K562 (cell line): ENCODE results near the gene WDR20. TPM values are rescaled to one million over a fixed set of nuclear protein-coding genes. Genes with fewer than 3 reads are reported as not detected.

Experiments
- ATAC-seq: fragments of 200-7000 bp; cut with Tn5 transposase; 3 replicates; pipeline ENCODE4 v1.9.1; 2020; ENCODE audit warnings: moderate library complexity
- BruUV-seq: library from RNA; stranded (reverse); fragments of 400-500 nt; replicated peaks from 2 replicates; lab custom pipeline; 2021; lab: Mats Ljungman, UMichigan
- CTCF ChIA-PET: fragments of 300-600 bp; formaldehyde crosslinking; extraction: SDS; loops from one replicate; lab custom pipeline; 2021; ENCODE audit warnings: low intra/inter-chr PET ratio; lab: Yijun Ruan, JAX
- POLR2A ChIA-PET: fragments of 300-600, 350-650 bp; sonication (Branson Sonifier 250); formaldehyde crosslinking; extraction: SDS; loops from one replicate; lab custom pipeline; 2021; ENCODE audit warnings: antibody characterized with exemption, inconsistent platforms; lab: Yijun Ruan, JAX
- DNase-seq, 4 experiments: peaks; one replicate each; pipeline versions ENCODE4 v3.0.0 to v3.0.0-alpha.2; 2011 to 2018; ENCODE audit warnings: low spot score in 3 of 4, mixed read lengths in 3 of 4; ENCODE audit errors: extremely low read depth in 1 of 4
- FAIRE-seq: peaks from 2 replicates; lab custom pipeline; 2011; peaks lifted over from hg19 to GRCh38; lab: Jason Lieb, UNC
- H2AFZ ChIP-seq: 2 replicates; pipeline ENCODE4 v1.6.0; 2011; ENCODE audit warnings: low read depth, low read length, control low read depth, inconsistent platforms
- H3K27ac ChIP-seq: fragments of 200-600 bp; 3 replicates; pipeline ENCODE4 v1.8.0; 2011; ENCODE audit warnings: low read depth, mild to moderate bottlenecking, control low read depth, inconsistent platforms, low read length, moderate library complexity, mixed read lengths; ENCODE audit errors: extremely low read depth
- H3K27me3 ChIP-seq, 2 experiments: fragments of 300-600 bp in 1 of 2; 2 replicates in 1 of 2; 3 replicates in 1 of 2; pipeline versions ENCODE4 v1.6.0 to v1.8.0; 2011; ENCODE audit warnings: inconsistent platforms in 2 of 2, low read length in 2 of 2, mild to moderate bottlenecking in 1 of 2, mixed read lengths in 1 of 2, moderate library complexity in 1 of 2; ENCODE audit not compliant: control insufficient read depth in 2 of 2, insufficient read depth in 2 of 2
- H3K36me3 ChIP-seq: fragments of 300-600 bp; 3 replicates; pipeline ENCODE4 v1.8.0; 2011; ENCODE audit warnings: mild to moderate bottlenecking, low read length, inconsistent platforms; ENCODE audit not compliant: control insufficient read depth, insufficient read depth
- H3K4me1 ChIP-seq, 2 experiments: fragments of 200-600 bp in 1 of 2; replicated peaks in 1 of 2; 2 replicates in 1 of 2; 3 replicates in 1 of 2; pipeline versions ENCODE4 v1.5.1 to v1.8.0; 2011; ENCODE audit warnings: inconsistent platforms in 2 of 2, low read length in 2 of 2, mild to moderate bottlenecking in 1 of 2, mixed read lengths in 1 of 2, moderate library complexity in 1 of 2; ENCODE audit not compliant: control insufficient read depth in 2 of 2, insufficient read depth in 2 of 2
- H3K4me2 ChIP-seq: 2 replicates; pipeline ENCODE4 v1.6.1; 2011; ENCODE audit warnings: low read length, control low read depth, inconsistent platforms, mixed read lengths; ENCODE audit not compliant: insufficient read depth
- H3K4me3 ChIP-seq: fragments of 200-600 bp; sonication (generic), shearing (Covaris generic); 2 replicates; pipeline ENCODE4 v1.5.1; 2016; ENCODE audit warnings: control low read depth, inconsistent platforms
- H3K79me2 ChIP-seq: fragments of 200-600 bp; 3 replicates; pipeline ENCODE4 v1.8.0; 2011; ENCODE audit warnings: low read length, inconsistent platforms; ENCODE audit not compliant: control insufficient read depth, insufficient read depth
- H3K9ac ChIP-seq, 2 experiments: 2 replicates each; pipeline versions ENCODE4 v1.6.0 to v1.6.1; 2011; ENCODE audit warnings: low read depth in 2 of 2, low read length in 2 of 2, control low read depth in 1 of 2, inconsistent platforms in 1 of 2, mild to moderate bottlenecking in 1 of 2, mixed read lengths in 1 of 2; ENCODE audit not compliant: insufficient read depth in 1 of 2
- H3K9me1 ChIP-seq: one replicate; pipeline ENCODE4 v1.6.0; 2011; ENCODE audit warnings: inconsistent platforms, mild to moderate bottlenecking, low read length, moderate library complexity; ENCODE audit not compliant: control insufficient read depth, insufficient read depth
- H3K9me3 ChIP-seq: replicated peaks from 2 replicates; pipeline ENCODE4 v1.5.1; 2011; ENCODE audit warnings: low read depth, low read length, inconsistent platforms; ENCODE audit not compliant: control insufficient read depth, insufficient read depth
- H4K20me1 ChIP-seq: replicated peaks from 2 replicates; pipeline ENCODE4 v1.6.1; 2011; ENCODE audit warnings: low read length, inconsistent platforms, mixed read lengths; ENCODE audit not compliant: control insufficient read depth, insufficient read depth
- CAMTA2 ChIP-seq: fragments of 250-450 bp; sonication (Bioruptor Pico); conservative IDR thresholded peaks from 2 replicates; pipeline ENCODE4 v1.5.1; 2022
- CBFA2T2 ChIP-seq: fragments of 450-650 bp; conservative IDR thresholded peaks from 2 replicates; pipeline ENCODE4 v1.6.1; 2017; ENCODE audit warnings: mild to moderate bottlenecking
- CEBPG ChIP-seq, 3 experiments: fragments of 200-800 bp in 1 of 3; sonication (Bioruptor generic) in 1 of 3; sonication (generic) in 1 of 3; formaldehyde crosslinking in 1 of 3; IDR thresholded peaks in 2 of 3; conservative IDR thresholded peaks in 1 of 3; 2 replicates each; pipeline versions ENCODE4 v1.6.1 to v1.8.0; 2016 to 2022; ENCODE audit warnings: missing compliant biosample characterization in 2 of 3, missing genetic modification characterization in 2 of 3, mild to moderate bottlenecking in 1 of 3, missing genetic modification reagents in 1 of 3
- EHMT2 ChIP-seq: fragments of 450-650 bp; IDR thresholded peaks from 2 replicates; pipeline ENCODE4 v1.6.1; 2018; ENCODE audit warnings: antibody characterized with exemption
- FOXK2 ChIP-seq, 2 experiments: fragments of 450-650 bp; IDR thresholded peaks in 1 of 2; conservative IDR thresholded peaks in 1 of 2; 2 replicates each; pipeline ENCODE4 v1.6.1; 2016; ENCODE audit warnings: low read depth in 2 of 2, mild to moderate bottlenecking in 1 of 2
- NCOA1 ChIP-seq: fragments of 450-650 bp; IDR thresholded peaks from 2 replicates; pipeline ENCODE4 v1.6.1; 2016; ENCODE audit warnings: low read depth
- NCOA4 ChIP-seq: fragments of 450-650 bp; IDR thresholded peaks from 2 replicates; pipeline ENCODE4 v1.6.1; 2018; ENCODE audit warnings: mild to moderate bottlenecking; ENCODE audit not compliant: partially characterized antibody
- RB1 ChIP-seq: fragments of 450-650 bp; IDR thresholded peaks from 2 replicates; pipeline ENCODE4 v1.6.1; 2017; ENCODE audit warnings: low read depth, mild to moderate bottlenecking
- SREBF2 ChIP-seq: sonication (generic); formaldehyde crosslinking; IDR thresholded peaks from 2 replicates; pipeline ENCODE4 v1.4.0; 2020; ENCODE audit warnings: mild to moderate bottlenecking, missing genetic modification reagents
- ZNF174 ChIP-seq: fragments of 250-450 bp; sonication (Bioruptor Pico); IDR thresholded peaks from 2 replicates; pipeline ENCODE4 v1.4.0; 2020; ENCODE audit warnings: mild to moderate bottlenecking
- WGBS: fragments of 100-300 bp; shearing (Covaris generic); methylation state at CpG from one replicate; pipeline ENCODE4 v1.1.6; 2016; ENCODE audit warnings: low coverage, mixed read lengths; ENCODE audit not compliant: insufficient coverage; ENCODE audit errors: missing lambda C conversion rate; 5-methylcytosine and 5-hydroxymethylcytosine counted together
- in situ Hi-C: fragments of 300-500 bp; cut with MboI; formaldehyde crosslinking; loops from 4 replicates; pipeline ENCODE4 v1.15.0; 2018; ENCODE audit warnings: inconsistent platforms, mixed read lengths
- intact Hi-C: fragments of 100-400 bp; cut with micrococcal nuclease; formaldehyde crosslinking; loops from 2 replicates; pipeline ENCODE4 v1.14.2; 2022
- polyA plus RNA-seq, 8 experiments: library from polyadenylated mRNA; depleted of rRNA in 4 of 8; stranded (reverse) in 5 of 8; unstranded in 3 of 8; fragments of >200 nt; fragmentation: Nextera tagmentation in 2 of 8; fragmentation: Illumina TruSeq in 1 of 8; extraction: Ambion mirVana in 2 of 8; extraction: Trizol in 1 of 8; gene quantifications; 2 replicates each; pipeline versions ENCODE4 v1.2.1 to v1.2.3, GENCODE V29; 2011 to 2014; ENCODE audit warnings: inconsistent platforms in 1 of 8, missing spikeins in 1 of 8
- total RNA-seq, 7 experiments: library from RNA; depleted of rRNA in 6 of 7; stranded (reverse); fragments of >200 nt in 6 of 7; fragmentation: Illumina TruSeq in 2 of 7; extraction: Trizol in 2 of 7; gene quantifications; 2 replicates each; pipeline versions ENCODE4 v1.2.1 to v1.2.3, GENCODE V29; 2011 to 2021; ENCODE audit warnings: low replicate concordance in 1 of 7
- TF ChIP-seq, protein P1 (sequence below): sonication (generic); formaldehyde crosslinking; IDR thresholded peaks from 2 replicates; pipeline ENCODE4 v1.8.1; 2023; ENCODE audit warnings: mild to moderate bottlenecking, missing genetic modification reagents, moderate library complexity
- TF ChIP-seq, protein P2 (sequence below): fragments of 450-650 bp; IDR thresholded peaks from 2 replicates; pipeline ENCODE4 v1.7.0; 2016; ENCODE audit warnings: borderline replicate concordance
- TF ChIP-seq, protein P3 (sequence below): IDR thresholded peaks from 3 replicates; pipeline ENCODE4 v1.6.1; 2011; ENCODE audit warnings: borderline replicate concordance, mild to moderate bottlenecking; ENCODE audit not compliant: insufficient read length, insufficient read depth

Gene WDR20
- total and polyA plus RNA-seq, 9 of the 15 experiments (the other 6 are each of a cell fraction or from before 2014, with no cell fraction given) = 7.0 to 15.3 (median 11.8) TPM

DNA sequence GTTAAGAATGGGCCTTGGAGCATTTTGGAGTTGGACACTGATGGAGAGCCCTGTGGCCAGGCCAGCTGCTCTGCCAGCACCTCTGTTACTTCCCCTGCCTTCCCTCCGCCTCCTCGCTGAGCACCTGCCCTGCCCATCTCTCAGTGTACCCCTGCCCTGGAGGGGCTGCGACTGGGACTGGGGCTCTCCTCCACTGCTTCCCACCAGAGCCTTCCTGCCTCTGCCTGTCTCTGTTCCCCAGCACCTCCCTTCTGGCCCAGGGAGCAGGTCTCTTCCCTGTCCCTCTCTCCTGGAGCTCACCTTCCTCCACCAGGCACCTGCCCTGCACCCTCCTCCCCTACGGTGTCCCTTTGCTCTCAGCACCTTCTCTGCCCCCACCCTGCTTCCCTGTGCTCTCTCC lies 62.1 kb downstream of the WDR20 start (continued):
- TF ChIP-seq, protein P1, sequence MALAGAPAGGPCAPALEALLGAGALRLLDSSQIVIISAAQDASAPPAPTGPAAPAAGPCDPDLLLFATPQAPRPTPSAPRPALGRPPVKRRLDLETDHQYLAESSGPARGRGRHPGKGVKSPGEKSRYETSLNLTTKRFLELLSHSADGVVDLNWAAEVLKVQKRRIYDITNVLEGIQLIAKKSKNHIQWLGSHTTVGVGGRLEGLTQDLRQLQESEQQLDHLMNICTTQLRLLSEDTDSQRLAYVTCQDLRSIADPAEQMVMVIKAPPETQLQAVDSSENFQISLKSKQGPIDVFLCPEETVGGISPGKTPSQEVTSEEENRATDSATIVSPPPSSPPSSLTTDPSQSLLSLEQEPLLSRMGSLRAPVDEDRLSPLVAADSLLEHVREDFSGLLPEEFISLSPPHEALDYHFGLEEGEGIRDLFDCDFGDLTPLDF (CRISPR knock-in tag) = no peak
- TF ChIP-seq, all 486 proteins: peak for 0

DNA sequence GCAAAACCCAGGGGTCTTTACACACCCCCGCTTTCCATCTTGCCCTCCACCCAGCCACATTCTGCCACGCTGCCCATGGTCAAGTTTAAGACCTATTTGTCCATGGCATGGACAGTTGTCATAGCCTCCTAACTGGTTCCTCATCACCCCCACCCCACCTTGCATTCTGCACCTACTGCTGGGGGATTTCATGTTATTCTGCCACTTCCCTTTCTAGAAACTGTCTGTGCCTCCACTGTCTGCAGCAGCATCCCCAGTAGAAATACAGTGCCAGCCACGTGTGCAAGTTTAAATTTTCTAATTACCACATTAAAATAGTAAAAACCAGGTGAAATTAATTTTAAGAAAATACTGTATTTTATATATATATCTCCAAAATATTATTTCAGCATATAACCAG lies 63.2 kb downstream of the WDR20 start:
- H3K36me3 ChIP-seq = peaks cover 27% of the 10 kb centered on the region; the same call in 2 of the 3 replicates
- peaks cover 4% of the 10 kb centered on the region; the same call in 1 of the 3 replicates for H3K79me2 ChIP-seq
- BruUV-seq = no TSS peak
- H2AFZ ChIP-seq = no peak overlapping the region
- 84% methylated on average over 3 of the region's 3 CpGs for WGBS
- H3K27me3 ChIP-seq = no peaks in the 10 kb centered on the region
- ATAC-seq (no peak), DNase-seq (no peak), FAIRE-seq (no peak)
- H4K20me1 ChIP-seq = no peaks in the 10 kb centered on the region
- in situ Hi-C loops (no loop called here), intact Hi-C loops (no loop called here)
- no peaks in the 10 kb centered on the region for H3K9me3 ChIP-seq
- H3K27ac ChIP-seq = no peak overlapping the region
- no peaks in the 10 kb centered on the region; a peak in 1 of 5 replicates for H3K4me1 ChIP-seq
- H3K4me3 ChIP-seq = no peak overlapping the region
- H3K4me2 ChIP-seq = no peak overlapping the region
- CTCF ChIA-PET = no interaction called here
- H3K9ac ChIP-seq = no peak overlapping the region
- POLR2A ChIA-PET = no interaction called here
- no peaks in the 10 kb centered on the region for H3K9me1 ChIP-seq
- TF ChIP-seq, protein P2, sequence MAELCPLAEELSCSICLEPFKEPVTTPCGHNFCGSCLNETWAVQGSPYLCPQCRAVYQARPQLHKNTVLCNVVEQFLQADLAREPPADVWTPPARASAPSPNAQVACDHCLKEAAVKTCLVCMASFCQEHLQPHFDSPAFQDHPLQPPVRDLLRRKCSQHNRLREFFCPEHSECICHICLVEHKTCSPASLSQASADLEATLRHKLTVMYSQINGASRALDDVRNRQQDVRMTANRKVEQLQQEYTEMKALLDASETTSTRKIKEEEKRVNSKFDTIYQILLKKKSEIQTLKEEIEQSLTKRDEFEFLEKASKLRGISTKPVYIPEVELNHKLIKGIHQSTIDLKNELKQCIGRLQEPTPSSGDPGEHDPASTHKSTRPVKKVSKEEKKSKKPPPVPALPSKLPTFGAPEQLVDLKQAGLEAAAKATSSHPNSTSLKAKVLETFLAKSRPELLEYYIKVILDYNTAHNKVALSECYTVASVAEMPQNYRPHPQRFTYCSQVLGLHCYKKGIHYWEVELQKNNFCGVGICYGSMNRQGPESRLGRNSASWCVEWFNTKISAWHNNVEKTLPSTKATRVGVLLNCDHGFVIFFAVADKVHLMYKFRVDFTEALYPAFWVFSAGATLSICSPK = no peak
- TF ChIP-seq CEBPG (CRISPR knock-in tag; IDR thresholded peaks at IDR 0.05) (no peak), CEBPG (tag; conservative IDR thresholded peaks at IDR 0.05 in 1 of 2, IDR thresholded peaks at IDR 0.05 in 1 of 2) (no peak), RB1 (no peak), NCOA4 (no peak), CBFA2T2 (no peak), FOXK2 (conservative IDR thresholded peaks at IDR 0.05 in 1 of 2, IDR thresholded peaks at IDR 0.05 in 1 of 2; ENCODE audit: low read depth in 2 of 2) (no peak), NCOA1 (no peak), SREBF2 (no peak), CAMTA2 (CRISPR knock-in tag) (no peak), EHMT2 (no peak), ZNF174 (no peak)
- TF ChIP-seq, protein P3, sequence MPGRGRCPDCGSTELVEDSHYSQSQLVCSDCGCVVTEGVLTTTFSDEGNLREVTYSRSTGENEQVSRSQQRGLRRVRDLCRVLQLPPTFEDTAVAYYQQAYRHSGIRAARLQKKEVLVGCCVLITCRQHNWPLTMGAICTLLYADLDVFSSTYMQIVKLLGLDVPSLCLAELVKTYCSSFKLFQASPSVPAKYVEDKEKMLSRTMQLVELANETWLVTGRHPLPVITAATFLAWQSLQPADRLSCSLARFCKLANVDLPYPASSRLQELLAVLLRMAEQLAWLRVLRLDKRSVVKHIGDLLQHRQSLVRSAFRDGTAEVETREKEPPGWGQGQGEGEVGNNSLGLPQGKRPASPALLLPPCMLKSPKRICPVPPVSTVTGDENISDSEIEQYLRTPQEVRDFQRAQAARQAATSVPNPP = no peak
